HL-60 (cell line): ENCODE results near the gene DCC.

ENCODE experiments used
- DNase-seq, 2 experiments: peaks; one replicate each; pipeline ENCODE4 v3.0.0-alpha.2; 2010 to 2020; ENCODE audit warnings: low read depth in 1 of 2, low spot score in 1 of 2
- H3K27ac ChIP-seq: fragments of 250-450 bp; sonication (Bioruptor Pico); replicated peaks from 2 replicates; pipeline ENCODE4 v1.5.1; 2020; ENCODE audit warnings: mild to moderate bottlenecking, moderate library complexity
- H3K27me3 ChIP-seq: fragments of 250-450 bp; sonication (Bioruptor Pico); 2 replicates; pipeline ENCODE4 v1.5.1; 2021; ENCODE audit warnings: mild to moderate bottlenecking, moderate library complexity; ENCODE audit not compliant: insufficient read depth, poor library complexity, severe bottlenecking
- H3K4me3 ChIP-seq: replicated peaks from 2 replicates; pipeline ENCODE4 v1.5.1; 2011; ENCODE audit warnings: mild to moderate bottlenecking, control low read depth, low read length; ENCODE audit not compliant: insufficient read depth
- CTCF ChIP-seq: IDR thresholded peaks from one replicate; pipeline ENCODE4 v1.5.1; 2011; ENCODE audit warnings: low read length, control low read depth, inconsistent platforms; ENCODE audit not compliant: insufficient read depth
- GABPA ChIP-seq: IDR thresholded peaks from 2 replicates; pipeline ENCODE4 v1.6.1; 2012; ENCODE audit warnings: low read depth
- POLR2AphosphoS5 ChIP-seq: IDR thresholded peaks from 2 replicates; pipeline ENCODE4 v1.6.1; 2012; ENCODE audit warnings: low read depth
- SPI1 ChIP-seq: IDR thresholded peaks from 2 replicates; pipeline ENCODE4 v1.6.1; 2012; ENCODE audit warnings: low read depth, mild to moderate bottlenecking, borderline replicate concordance
- TF ChIP-seq, protein P1 (sequence below): IDR thresholded peaks from 2 replicates; pipeline ENCODE4 v1.6.1; 2012; ENCODE audit warnings: low read depth; ENCODE audit not compliant: insufficient replicate concordance

The DCC gene

DNA sequence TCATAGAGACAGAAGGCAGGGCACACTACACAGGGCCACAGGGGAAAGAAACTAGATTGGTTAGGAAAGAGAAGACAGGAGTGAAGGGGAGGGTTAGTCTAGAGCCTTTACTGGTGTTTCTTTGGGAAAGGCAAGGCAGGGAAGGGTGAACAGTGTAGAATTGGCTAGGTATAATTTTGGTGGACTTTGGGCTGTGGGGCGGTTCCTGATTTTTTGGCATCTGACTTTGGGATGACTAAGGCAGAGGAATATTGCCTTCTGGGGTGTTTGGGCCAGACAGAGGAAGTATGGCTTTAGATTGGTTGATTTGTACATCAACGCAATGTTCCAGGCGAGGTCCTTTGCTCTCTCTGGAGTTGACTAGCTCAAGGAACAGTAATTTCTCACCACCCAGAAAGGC is 534.8 kb downstream of the DCC start:
- TF ChIP-seq, protein P1, sequence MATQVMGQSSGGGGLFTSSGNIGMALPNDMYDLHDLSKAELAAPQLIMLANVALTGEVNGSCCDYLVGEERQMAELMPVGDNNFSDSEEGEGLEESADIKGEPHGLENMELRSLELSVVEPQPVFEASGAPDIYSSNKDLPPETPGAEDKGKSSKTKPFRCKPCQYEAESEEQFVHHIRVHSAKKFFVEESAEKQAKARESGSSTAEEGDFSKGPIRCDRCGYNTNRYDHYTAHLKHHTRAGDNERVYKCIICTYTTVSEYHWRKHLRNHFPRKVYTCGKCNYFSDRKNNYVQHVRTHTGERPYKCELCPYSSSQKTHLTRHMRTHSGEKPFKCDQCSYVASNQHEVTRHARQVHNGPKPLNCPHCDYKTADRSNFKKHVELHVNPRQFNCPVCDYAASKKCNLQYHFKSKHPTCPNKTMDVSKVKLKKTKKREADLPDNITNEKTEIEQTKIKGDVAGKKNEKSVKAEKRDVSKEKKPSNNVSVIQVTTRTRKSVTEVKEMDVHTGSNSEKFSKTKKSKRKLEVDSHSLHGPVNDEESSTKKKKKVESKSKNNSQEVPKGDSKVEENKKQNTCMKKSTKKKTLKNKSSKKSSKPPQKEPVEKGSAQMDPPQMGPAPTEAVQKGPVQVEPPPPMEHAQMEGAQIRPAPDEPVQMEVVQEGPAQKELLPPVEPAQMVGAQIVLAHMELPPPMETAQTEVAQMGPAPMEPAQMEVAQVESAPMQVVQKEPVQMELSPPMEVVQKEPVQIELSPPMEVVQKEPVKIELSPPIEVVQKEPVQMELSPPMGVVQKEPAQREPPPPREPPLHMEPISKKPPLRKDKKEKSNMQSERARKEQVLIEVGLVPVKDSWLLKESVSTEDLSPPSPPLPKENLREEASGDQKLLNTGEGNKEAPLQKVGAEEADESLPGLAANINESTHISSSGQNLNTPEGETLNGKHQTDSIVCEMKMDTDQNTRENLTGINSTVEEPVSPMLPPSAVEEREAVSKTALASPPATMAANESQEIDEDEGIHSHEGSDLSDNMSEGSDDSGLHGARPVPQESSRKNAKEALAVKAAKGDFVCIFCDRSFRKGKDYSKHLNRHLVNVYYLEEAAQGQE, result no peak
- TF ChIP-seq SPI1 (no peak), CTCF (no peak), POLR2AphosphoS5 (no peak), GABPA (no peak)
- H3K27ac ChIP-seq, result no peak overlapping the region
- no peaks in the 10 kb centered on the region for H3K27me3 ChIP-seq
- no peak for DNase-seq
- no peak overlapping the region for H3K4me3 ChIP-seq

GRCh38 chr18:52875725-52876124 is 535.7 kb downstream of the DCC start:
- Histone ChIP-seq H3K4me3 (no peak overlapping the region), H3K27me3 (no peaks in the 10 kb centered on the region), H3K27ac (no peak overlapping the region)
- no peak for TF ChIP-seq SPI1
- no peak for TF ChIP-seq POLR2AphosphoS5
- TF ChIP-seq, protein P1, result no peak
- no peak for TF ChIP-seq GABPA
- no peak for TF ChIP-seq CTCF
- no peak for DNase-seq

GRCh38 chr18:52888014-52888413 is 548.0 kb downstream of the DCC start:
- Histone ChIP-seq H3K4me3 (no peak overlapping the region), H3K27me3 (no peaks in the 10 kb centered on the region), H3K27ac (no peak overlapping the region)
- DNase-seq, result no peak
- no peak for TF ChIP-seq CTCF
- TF ChIP-seq POLR2AphosphoS5, result no peak
- no peak for TF ChIP-seq SPI1
- no peak for TF ChIP-seq GABPA
- TF ChIP-seq, protein P1, result no peak
